ENCODE results near the gene FHIP2A. TPM values are rescaled to one million over a fixed set of nuclear protein-coding genes. Genes with fewer than 3 reads are reported as not detected.

FHIP2A gene
- total and polyA plus RNA-seq, 2 experiments from 2014 or later = 6.7 to 11.8 TPM

DNA sequence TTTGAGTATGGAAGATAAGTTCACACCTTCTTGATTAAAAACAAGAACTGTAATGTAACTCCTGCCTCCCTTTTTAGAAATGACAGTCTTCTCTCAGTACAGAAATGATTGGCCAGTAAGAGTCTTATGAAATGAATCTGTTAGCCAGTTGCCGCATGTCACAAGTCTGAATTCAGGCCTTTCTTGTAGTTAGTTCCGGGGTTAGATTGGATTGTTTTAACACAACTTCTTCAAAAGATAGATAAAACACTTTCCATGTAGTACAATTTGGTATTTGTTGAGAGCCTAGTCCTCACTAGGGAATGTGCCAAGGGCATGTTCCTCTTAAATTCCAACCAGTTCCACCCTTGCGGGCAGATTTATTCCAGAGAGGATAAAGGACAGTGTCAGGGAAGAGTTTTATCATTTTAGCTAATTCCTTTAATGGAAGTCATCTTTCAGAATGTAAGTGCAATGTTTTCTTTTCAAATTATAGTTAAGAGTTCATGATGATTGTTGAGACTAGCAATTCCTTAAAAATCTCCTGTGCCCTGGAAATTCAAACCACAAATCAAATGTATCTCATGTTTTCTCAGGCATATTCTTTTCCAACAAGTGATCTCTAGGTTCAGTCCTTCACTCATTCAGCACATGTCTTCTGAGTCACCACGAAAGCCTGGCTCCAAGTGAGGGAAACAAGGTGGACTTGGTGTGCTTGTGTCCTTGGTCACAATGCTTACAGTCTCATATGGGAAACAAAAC, 4.1 kb downstream of the FHIP2A start:
- Mint-ChIP-seq H3K27me3 (ENCODE audit: insufficient read depth, low read depth, poor library complexity) (peaks cover 4% of the 10 kb centered on the region), H3K27ac (no peak overlapping the region), H3K4me3 (no peak overlapping the region), H3K36me3 (ENCODE audit: low read depth) (peaks cover 3% of the 10 kb centered on the region; the same call in 2 of the 3 replicates), H3K4me1 (peaks cover 22% of the 10 kb centered on the region), H3K9me3 (no peaks in the 10 kb centered on the region)
- H3K4me3 ChIP-seq = no peak overlapping the region
- ATAC-seq (no peak), DNase-seq (ENCODE audit: low spot score) (no peak)
- H3K4me2 ChIP-seq = no peak overlapping the region
- peaks cover 5% of the 10 kb centered on the region; the same call in 1 of the 2 replicates for H4K20me1 ChIP-seq (replicated peaks; ENCODE audit: insufficient read depth)
- no peak overlapping the region for H3K27ac ChIP-seq (ENCODE audit: low read depth)
- H3K9me2 ChIP-seq (ENCODE audit: insufficient read depth) = no peaks in the 10 kb centered on the region
- H3F3A ChIP-seq (replicated peaks; ENCODE audit: low read depth) = no peaks in the 10 kb centered on the region
- H2AFZ ChIP-seq = no peak overlapping the region
- TF ChIP-seq STAT1 (IDR thresholded peaks at IDR 0.05; ENCODE audit: unreplicated experiment) = no peak
- H3K79me2 ChIP-seq (replicated peaks; ENCODE audit: insufficient read depth) = peaks cover 75% of the 10 kb centered on the region
- H3K36me3 ChIP-seq (ENCODE audit: insufficient read depth) = no peaks in the 10 kb centered on the region
- no peaks in the 10 kb centered on the region for H3K27me3 ChIP-seq (ENCODE audit: insufficient read depth)
- peaks cover 5% of the 10 kb centered on the region for H3K4me1 ChIP-seq (ENCODE audit: insufficient read depth)

DNA sequence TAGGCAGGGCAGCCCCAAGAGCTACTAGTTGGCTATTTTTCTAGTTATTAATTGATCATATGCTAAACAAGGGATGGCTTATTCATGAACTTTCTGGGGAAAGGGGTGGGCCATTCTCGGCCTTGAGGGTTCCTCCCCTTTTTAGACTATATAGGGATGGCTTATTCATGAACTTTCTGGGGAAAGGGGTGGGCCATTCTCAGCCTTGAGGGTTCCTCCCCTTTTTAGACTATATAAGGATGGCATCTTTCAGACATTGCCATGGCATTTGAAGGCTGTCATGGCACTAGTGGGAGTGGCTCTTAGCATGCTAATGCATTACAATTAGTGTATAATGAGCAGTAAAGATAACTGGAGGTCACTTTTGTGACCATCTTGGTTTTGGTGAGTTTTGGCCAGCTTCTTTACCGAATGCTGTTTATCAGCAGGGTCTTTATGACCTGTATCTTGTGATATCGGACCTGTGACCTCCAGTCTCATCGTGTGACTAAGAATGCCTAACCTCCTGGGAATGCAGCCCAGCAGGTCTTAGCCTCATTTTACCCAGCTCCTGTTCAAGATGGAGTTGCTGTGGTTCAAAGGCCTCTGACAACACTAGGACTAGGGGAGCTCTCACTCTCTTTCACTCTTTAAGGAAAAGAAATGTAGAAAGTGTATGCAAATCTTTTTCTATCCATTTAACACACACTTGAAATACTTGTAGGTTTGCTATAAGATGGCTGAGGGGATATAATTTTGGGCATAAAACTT, 7.8 kb downstream of the FHIP2A start:
- H2AFZ ChIP-seq = no peak overlapping the region
- H3K79me2 ChIP-seq (replicated peaks; ENCODE audit: insufficient read depth) = peaks cover 59% of the 10 kb centered on the region
- TF ChIP-seq, protein P1, sequence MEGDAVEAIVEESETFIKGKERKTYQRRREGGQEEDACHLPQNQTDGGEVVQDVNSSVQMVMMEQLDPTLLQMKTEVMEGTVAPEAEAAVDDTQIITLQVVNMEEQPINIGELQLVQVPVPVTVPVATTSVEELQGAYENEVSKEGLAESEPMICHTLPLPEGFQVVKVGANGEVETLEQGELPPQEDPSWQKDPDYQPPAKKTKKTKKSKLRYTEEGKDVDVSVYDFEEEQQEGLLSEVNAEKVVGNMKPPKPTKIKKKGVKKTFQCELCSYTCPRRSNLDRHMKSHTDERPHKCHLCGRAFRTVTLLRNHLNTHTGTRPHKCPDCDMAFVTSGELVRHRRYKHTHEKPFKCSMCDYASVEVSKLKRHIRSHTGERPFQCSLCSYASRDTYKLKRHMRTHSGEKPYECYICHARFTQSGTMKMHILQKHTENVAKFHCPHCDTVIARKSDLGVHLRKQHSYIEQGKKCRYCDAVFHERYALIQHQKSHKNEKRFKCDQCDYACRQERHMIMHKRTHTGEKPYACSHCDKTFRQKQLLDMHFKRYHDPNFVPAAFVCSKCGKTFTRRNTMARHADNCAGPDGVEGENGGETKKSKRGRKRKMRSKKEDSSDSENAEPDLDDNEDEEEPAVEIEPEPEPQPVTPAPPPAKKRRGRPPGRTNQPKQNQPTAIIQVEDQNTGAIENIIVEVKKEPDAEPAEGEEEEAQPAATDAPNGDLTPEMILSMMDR (conservative IDR thresholded peaks at IDR 0.05; ENCODE audit: low read depth in 2 of 2) = no peak
- TF ChIP-seq EZH2phosphoT487 (IDR thresholded peaks at IDR 0.05; ENCODE audit: unreplicated experiment) (no peak), POLR2AphosphoS5 (IDR thresholded peaks at IDR 0.05; ENCODE audit: low read depth) (no peak)
- TF ChIP-seq, protein P2, sequence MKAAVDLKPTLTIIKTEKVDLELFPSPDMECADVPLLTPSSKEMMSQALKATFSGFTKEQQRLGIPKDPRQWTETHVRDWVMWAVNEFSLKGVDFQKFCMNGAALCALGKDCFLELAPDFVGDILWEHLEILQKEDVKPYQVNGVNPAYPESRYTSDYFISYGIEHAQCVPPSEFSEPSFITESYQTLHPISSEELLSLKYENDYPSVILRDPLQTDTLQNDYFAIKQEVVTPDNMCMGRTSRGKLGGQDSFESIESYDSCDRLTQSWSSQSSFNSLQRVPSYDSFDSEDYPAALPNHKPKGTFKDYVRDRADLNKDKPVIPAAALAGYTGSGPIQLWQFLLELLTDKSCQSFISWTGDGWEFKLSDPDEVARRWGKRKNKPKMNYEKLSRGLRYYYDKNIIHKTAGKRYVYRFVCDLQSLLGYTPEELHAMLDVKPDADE (IDR thresholded peaks at IDR 0.05) = no peak
- TF ChIP-seq, protein P3, sequence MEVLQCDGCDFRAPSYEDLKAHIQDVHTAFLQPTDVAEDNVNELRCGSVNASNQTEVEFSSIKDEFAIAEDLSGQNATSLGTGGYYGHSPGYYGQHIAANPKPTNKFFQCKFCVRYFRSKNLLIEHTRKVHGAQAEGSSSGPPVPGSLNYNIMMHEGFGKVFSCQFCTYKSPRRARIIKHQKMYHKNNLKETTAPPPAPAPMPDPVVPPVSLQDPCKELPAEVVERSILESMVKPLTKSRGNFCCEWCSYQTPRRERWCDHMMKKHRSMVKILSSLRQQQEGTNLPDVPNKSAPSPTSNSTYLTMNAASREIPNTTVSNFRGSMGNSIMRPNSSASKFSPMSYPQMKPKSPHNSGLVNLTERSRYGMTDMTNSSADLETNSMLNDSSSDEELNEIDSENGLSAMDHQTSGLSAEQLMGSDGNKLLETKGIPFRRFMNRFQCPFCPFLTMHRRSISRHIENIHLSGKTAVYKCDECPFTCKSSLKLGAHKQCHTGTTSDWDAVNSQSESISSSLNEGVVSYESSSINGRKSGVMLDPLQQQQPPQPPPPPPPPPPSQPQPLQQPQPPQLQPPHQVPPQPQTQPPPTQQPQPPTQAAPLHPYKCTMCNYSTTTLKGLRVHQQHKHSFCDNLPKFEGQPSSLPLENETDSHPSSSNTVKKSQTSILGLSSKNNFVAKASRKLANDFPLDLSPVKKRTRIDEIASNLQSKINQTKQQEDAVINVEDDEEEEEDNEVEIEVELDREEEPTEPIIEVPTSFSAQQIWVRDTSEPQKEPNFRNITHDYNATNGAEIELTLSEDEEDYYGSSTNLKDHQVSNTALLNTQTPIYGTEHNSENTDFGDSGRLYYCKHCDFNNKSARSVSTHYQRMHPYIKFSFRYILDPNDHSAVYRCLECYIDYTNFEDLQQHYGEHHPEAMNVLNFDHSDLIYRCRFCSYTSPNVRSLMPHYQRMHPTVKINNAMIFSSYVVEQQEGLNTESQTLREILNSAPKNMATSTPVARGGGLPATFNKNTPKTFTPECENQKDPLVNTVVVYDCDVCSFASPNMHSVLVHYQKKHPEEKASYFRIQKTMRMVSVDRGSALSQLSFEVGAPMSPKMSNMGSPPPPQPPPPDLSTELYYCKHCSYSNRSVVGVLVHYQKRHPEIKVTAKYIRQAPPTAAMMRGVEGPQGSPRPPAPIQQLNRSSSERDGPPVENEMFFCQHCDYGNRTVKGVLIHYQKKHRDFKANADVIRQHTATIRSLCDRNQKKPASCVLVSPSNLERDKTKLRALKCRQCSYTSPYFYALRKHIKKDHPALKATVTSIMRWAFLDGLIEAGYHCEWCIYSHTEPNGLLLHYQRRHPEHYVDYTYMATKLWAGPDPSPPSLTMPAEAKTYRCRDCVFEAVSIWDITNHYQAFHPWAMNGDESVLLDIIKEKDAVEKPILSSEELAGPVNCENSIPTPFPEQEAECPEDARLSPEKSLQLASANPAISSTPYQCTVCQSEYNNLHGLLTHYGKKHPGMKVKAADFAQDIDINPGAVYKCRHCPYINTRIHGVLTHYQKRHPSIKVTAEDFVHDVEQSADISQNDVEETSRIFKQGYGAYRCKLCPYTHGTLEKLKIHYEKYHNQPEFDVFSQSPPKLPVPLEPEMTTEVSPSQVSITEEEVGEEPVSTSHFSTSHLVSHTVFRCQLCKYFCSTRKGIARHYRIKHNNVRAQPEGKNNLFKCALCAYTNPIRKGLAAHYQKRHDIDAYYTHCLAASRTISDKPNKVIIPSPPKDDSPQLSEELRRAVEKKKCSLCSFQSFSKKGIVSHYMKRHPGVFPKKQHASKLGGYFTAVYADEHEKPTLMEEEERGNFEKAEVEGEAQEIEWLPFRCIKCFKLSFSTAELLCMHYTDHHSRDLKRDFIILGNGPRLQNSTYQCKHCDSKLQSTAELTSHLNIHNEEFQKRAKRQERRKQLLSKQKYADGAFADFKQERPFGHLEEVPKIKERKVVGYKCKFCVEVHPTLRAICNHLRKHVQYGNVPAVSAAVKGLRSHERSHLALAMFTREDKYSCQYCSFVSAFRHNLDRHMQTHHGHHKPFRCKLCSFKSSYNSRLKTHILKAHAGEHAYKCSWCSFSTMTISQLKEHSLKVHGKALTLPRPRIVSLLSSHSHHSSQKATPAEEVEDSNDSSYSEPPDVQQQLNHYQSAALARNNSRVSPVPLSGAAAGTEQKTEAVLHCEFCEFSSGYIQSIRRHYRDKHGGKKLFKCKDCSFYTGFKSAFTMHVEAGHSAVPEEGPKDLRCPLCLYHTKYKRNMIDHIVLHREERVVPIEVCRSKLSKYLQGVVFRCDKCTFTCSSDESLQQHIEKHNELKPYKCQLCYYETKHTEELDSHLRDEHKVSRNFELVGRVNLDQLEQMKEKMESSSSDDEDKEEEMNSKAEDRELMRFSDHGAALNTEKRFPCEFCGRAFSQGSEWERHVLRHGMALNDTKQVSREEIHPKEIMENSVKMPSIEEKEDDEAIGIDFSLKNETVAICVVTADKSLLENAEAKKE (CRISPR knock-in tag; IDR thresholded peaks at IDR 0.05) = no peak

More for the DNA sequence above, 7.8 kb downstream of the FHIP2A start:
- peaks cover 11% of the 10 kb centered on the region for H3K36me3 Mint-ChIP-seq (ENCODE audit: low read depth)
- no peak overlapping the region for H3K4me3 Mint-ChIP-seq
- Histone ChIP-seq H3K4me3 (no peak overlapping the region), H4K20me1 (replicated peaks; ENCODE audit: insufficient read depth) (peaks cover 10% of the 10 kb centered on the region; the same call in 1 of the 2 replicates), H3K4me2 (no peak overlapping the region), H3K27me3 (ENCODE audit: insufficient read depth) (no peaks in the 10 kb centered on the region), H3F3A (replicated peaks; ENCODE audit: low read depth) (no peaks in the 10 kb centered on the region), H3K27ac (ENCODE audit: low read depth) (no peak overlapping the region), H3K9me2 (ENCODE audit: insufficient read depth) (no peaks in the 10 kb centered on the region), H3K4me1 (ENCODE audit: insufficient read depth) (no peaks in the 10 kb centered on the region; the same call in none of the 2 replicates), H3K36me3 (ENCODE audit: insufficient read depth) (peaks cover 7% of the 10 kb centered on the region; the same call in 1 of the 2 replicates)
- ATAC-seq = no peak
- H3K4me1 Mint-ChIP-seq = peaks cover 16% of the 10 kb centered on the region
- H3K27ac Mint-ChIP-seq = no peak overlapping the region
- DNase-seq (ENCODE audit: low spot score) = no peak
- no peaks in the 10 kb centered on the region for H3K27me3 Mint-ChIP-seq (ENCODE audit: insufficient read depth, low read depth, poor library complexity)
- H3K9me3 Mint-ChIP-seq = no peaks in the 10 kb centered on the region
